Measurements from ENCODE around the gene ZDHHC24.

GRCh38 chr11:66539170-66539869, 6.5 kb downstream of the ZDHHC24 start:
- TF ChIP-seq CTCF (conservative IDR thresholded peaks at IDR 0.05 in 1 of 2, IDR thresholded peaks at IDR 0.05 in 1 of 2; ENCODE audit: low read depth in 1 of 2, low read length in 2 of 2) (no peak), EZH2 (IDR thresholded peaks at IDR 0.05; ENCODE audit: low read length, missing control alignments) (no peak)

Measured in fibroblast of lung (primary cell).